Mesothelial cell of epicardium (in vitro differentiated cells): ENCODE data around the gene KIF5B. TPM values are rescaled to one million over a fixed set of nuclear protein-coding genes. Genes with fewer than 3 reads are reported as not detected.

Experiments
- DNase-seq, 2 experiments: peaks; one replicate each; pipeline ENCODE4 v3.0.0; 2021; ENCODE audit warnings: low spot score in 2 of 2; ENCODE audit not compliant: unreplicated experiment in 2 of 2
- H3K27ac Mint-ChIP-seq: 2 replicates; pipeline ENCODE4 v1.8.0; 2021; ENCODE audit warnings: mixed read lengths
- H3K27me3 Mint-ChIP-seq: 2 replicates; pipeline ENCODE4 v1.8.0; 2021; ENCODE audit warnings: low read depth, mixed read lengths
- H3K36me3 Mint-ChIP-seq: 2 replicates; pipeline ENCODE4 v1.8.0; 2021; ENCODE audit warnings: mixed read lengths
- H3K4me1 Mint-ChIP-seq: 2 replicates; pipeline ENCODE4 v1.8.0; 2021; ENCODE audit warnings: mixed read lengths
- H3K4me3 Mint-ChIP-seq: 2 replicates; pipeline ENCODE4 v1.8.0; 2021; ENCODE audit warnings: mild to moderate bottlenecking, moderate library complexity, mixed read lengths
- H3K9me3 Mint-ChIP-seq: 2 replicates; pipeline ENCODE4 v1.8.0; 2021; ENCODE audit warnings: mixed read lengths
- total RNA-seq: library from RNA; stranded (reverse); gene quantifications from 3 replicates; pipeline ENCODE4 v1.2.1, GENCODE V29; 2021
- TF ChIP-seq, protein P1 (sequence below): fragments of 200-600 bp; sonication (generic); IDR thresholded peaks from one replicate; pipeline ENCODE4 v1.5.0; 2021; ENCODE audit warnings: antibody characterized with exemption; ENCODE audit not compliant: unreplicated experiment

Gene KIF5B
- total RNA-seq, 1 donor from 2014 or later: 104 TPM

DNA sequence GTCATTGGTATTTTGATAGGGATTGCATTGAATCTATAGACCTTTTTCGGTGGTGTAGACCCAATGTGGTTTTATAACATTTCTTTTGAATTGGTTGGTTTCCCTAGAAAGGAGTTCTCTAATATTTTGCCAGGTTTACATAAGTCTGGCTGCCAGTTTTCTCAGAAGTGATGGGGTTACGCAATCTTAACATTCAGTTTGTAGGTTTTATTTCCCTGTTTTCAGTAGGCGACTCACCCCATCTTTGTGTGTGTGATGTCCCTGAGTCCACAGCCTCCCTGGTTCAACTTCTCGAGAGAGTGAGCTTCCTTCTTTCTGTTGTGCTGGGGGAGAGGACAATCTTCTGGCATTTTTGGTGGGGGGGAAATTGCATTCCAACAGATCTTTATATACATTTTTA is 9.6 kb upstream of the KIF5B start:
- Mint-ChIP-seq H3K27me3 (no peaks in the 10 kb centered on the region), H3K27ac (no peak overlapping the region), H3K36me3 (no peaks in the 10 kb centered on the region), H3K9me3 (no peaks in the 10 kb centered on the region), H3K4me3 (no peak overlapping the region), H3K4me1 (peaks cover under 1% of the 10 kb centered on the region)
- DNase-seq: no peak
- TF ChIP-seq, protein P1, sequence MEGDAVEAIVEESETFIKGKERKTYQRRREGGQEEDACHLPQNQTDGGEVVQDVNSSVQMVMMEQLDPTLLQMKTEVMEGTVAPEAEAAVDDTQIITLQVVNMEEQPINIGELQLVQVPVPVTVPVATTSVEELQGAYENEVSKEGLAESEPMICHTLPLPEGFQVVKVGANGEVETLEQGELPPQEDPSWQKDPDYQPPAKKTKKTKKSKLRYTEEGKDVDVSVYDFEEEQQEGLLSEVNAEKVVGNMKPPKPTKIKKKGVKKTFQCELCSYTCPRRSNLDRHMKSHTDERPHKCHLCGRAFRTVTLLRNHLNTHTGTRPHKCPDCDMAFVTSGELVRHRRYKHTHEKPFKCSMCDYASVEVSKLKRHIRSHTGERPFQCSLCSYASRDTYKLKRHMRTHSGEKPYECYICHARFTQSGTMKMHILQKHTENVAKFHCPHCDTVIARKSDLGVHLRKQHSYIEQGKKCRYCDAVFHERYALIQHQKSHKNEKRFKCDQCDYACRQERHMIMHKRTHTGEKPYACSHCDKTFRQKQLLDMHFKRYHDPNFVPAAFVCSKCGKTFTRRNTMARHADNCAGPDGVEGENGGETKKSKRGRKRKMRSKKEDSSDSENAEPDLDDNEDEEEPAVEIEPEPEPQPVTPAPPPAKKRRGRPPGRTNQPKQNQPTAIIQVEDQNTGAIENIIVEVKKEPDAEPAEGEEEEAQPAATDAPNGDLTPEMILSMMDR: no peak

DNA sequence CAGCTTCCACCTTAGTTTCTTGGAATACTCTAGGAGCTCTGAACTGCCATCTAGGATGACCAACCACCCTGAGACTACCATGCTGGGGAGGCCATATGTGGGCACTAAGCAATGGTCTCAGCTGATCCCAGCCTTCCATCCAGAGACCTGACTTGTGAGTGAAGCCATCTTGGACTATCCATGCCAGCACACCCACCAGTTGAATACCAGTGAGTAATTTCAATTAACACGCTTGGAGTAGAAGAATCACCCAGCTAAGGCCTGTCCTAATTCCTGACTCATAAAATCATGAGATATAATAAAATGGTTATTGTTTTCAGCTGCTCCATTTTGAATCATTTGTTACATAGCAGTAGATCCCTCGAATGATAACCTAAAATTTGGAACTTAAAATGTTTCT is 5.2 kb upstream of the KIF5B start:
- H3K36me3 Mint-ChIP-seq: no peaks in the 10 kb centered on the region
- no peaks in the 10 kb centered on the region for H3K9me3 Mint-ChIP-seq
- TF ChIP-seq, protein P1: no peak
- H3K4me1 Mint-ChIP-seq: peaks cover 6% of the 10 kb centered on the region
- no peaks in the 10 kb centered on the region for H3K27me3 Mint-ChIP-seq
- no peak overlapping the region for H3K27ac Mint-ChIP-seq
- no peak for DNase-seq
- no peak overlapping the region for H3K4me3 Mint-ChIP-seq

DNA sequence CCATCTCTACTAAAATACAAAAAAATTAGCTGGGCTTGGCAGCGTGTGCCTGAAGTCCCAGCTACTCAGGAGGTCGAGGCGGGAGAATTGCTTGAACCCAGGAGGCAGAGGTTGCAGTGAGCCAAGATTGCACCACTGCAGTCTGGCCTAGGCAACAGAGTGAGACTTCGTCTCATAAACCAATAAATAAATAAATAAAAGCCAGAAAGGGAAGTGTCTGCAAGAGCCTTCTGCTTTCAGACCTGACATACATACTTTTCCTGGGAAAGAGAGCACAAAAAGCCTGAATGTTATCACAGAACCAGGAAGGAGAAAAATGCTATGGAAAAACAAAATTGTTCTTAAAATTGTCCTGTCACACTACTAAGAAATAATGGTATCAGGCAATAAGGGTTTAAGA is 4.1 kb upstream of the KIF5B start:
- TF ChIP-seq, protein P1: no peak
- DNase-seq: no peak
- Mint-ChIP-seq H3K27ac (no peak overlapping the region), H3K9me3 (no peaks in the 10 kb centered on the region), H3K4me3 (no peak overlapping the region), H3K4me1 (peaks cover 7% of the 10 kb centered on the region), H3K36me3 (no peaks in the 10 kb centered on the region), H3K27me3 (no peaks in the 10 kb centered on the region)

DNA sequence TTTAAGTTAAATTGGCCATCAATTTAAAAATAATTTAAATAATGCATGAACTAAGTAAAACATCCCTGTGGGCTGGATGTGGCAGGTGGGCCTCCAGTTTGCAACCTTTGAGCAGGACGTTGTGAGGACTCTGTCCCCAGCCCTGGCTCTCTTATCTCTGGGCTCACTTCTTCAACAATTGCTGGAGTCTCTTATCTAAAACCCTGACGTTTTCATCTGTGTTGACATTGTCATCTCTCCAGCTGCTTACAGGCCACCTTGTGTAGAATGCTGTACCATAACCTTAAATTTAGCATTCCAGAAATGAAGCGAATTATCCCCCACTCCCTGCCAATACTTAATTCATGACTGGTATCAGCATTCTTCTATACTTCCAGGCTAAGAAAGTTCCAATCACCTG is 3.2 kb upstream of the KIF5B start:
- Mint-ChIP-seq H3K4me3 (no peak overlapping the region), H3K27me3 (no peaks in the 10 kb centered on the region), H3K36me3 (no peaks in the 10 kb centered on the region), H3K9me3 (no peaks in the 10 kb centered on the region), H3K4me1 (peaks cover 13% of the 10 kb centered on the region), H3K27ac (no peak overlapping the region)
- no peak for DNase-seq
- TF ChIP-seq, protein P1: no peak

DNA sequence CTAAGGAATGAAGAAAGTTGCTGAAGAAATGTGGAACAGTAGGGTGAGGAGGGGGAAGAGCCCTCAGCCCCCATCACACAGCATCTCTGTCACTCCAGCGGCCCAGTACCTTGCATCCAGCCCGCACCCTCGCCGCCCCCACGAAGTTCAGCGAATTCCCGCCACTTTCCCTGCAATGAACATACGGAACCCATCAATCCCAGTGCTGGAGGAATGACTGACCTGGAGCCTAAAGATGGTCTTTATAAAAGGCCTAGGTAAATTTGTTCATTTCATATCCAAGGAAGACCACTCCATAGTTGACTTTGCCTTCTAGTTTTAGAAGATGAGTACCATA is 779 bp upstream of the KIF5B start:
- Mint-ChIP-seq H3K27me3 (no peaks in the 10 kb centered on the region), H3K4me1 (peaks cover 36% of the 10 kb centered on the region), H3K4me3 (peak overlapping the region; percentile 98), H3K9me3 (no peaks in the 10 kb centered on the region), H3K27ac (peak overlapping the region; percentile 99), H3K36me3 (no peaks in the 10 kb centered on the region)
- DNase-seq: no peak
- TF ChIP-seq, protein P1: no peak

DNA sequence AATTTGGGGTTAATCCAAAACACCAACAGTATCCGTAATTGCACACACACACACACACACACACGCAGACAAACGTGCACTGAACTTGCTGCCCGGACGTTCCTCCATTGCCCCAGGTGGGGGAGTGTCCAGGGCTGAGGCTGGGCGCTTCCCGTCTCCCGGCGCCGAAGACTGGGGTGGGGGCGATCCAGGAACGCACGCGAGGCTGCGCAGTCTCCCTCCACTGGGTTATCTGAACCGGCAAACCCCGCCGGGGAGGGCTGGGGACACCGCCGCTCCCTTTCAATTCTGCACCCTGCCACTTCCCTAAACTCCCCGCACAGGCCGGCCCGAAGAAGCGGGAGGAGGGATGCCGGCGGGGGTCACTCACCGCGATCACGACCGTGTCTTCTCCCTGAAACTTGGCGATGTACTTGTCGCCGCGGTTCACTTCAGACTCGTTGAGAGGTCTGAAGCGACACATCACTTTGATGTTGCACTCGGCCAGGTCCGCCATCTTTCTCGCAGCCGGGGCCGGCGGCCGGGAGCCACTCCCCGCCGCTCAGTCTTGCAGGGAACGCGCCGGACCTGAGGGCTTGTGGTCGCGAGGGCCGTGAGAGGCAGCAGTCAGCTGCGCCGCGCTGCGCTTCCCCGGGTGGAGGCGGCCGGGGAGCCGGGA is 618 bp downstream of the KIF5B start:
- no peaks in the 10 kb centered on the region for H3K27me3 Mint-ChIP-seq
- peak overlapping the region; percentile 99 for H3K27ac Mint-ChIP-seq
- peak overlapping the region; percentile 98 for H3K4me3 Mint-ChIP-seq
- H3K36me3 Mint-ChIP-seq: no peaks in the 10 kb centered on the region
- TF ChIP-seq, protein P1: no peak
- H3K9me3 Mint-ChIP-seq: no peaks in the 10 kb centered on the region
- peak; percentile 55 to 75 for DNase-seq
- peaks cover 49% of the 10 kb centered on the region for H3K4me1 Mint-ChIP-seq
